Left lung (tissue), 10 donors: Measurements from ENCODE around the gene TARBP2. TPM values are rescaled to one million over a fixed set of nuclear protein-coding genes. Genes with fewer than 3 reads are reported as not detected.

ENCODE experiments used
- ATAC-seq: fragments of 200-7000 bp; cut with Tn5 transposase; one replicate; pipeline ENCODE4 v1.9.1; 2020; ENCODE audit warnings: moderate library complexity
- DNase-seq, 4 donors: peaks; one replicate each; pipeline ENCODE4 v3.0.0-alpha.2; 2013 to 2020
- H3K27ac ChIP-seq, 2 donors: fragments of 200-600 bp; sonication (generic) in 1 of 2; one replicate each; pipeline versions ENCODE4 v1.5.0 to v1.8.0; 2020 to 2021
- H3K27me3 ChIP-seq, 2 donors: fragments of 200-600 bp; sonication (generic) in 1 of 2; one replicate each; pipeline versions ENCODE4 v1.5.0 to v1.8.0; 2020 to 2021
- H3K36me3 ChIP-seq, 2 donors: fragments of 200-600 bp; sonication (generic) in 1 of 2; one replicate each; pipeline versions ENCODE4 v1.5.0 to v1.8.0; 2020 to 2021
- H3K4me1 ChIP-seq, 2 donors: fragments of 200-600 bp; one replicate each; pipeline ENCODE4 v1.8.0; 2021
- H3K4me3 ChIP-seq, 2 donors: fragments of 200-600 bp; sonication (generic) in 1 of 2; one replicate each; pipeline versions ENCODE4 v1.5.0 to v1.8.0; 2020 to 2021; ENCODE audit warnings: mild to moderate bottlenecking in 1 of 2
- H3K9me3 ChIP-seq, 2 donors: fragments of 200-600 bp; sonication (generic) in 1 of 2; one replicate each; pipeline versions ENCODE4 v1.5.0 to v1.8.0; 2020 to 2021
- CTCF ChIP-seq, 2 donors: fragments of 200-600 bp; sonication (generic) in 1 of 2; IDR thresholded peaks; one replicate each; pipeline versions ENCODE4 v1.5.0 to v1.8.0; 2021; ENCODE audit warnings: antibody characterized with exemption in 2 of 2
- intact Hi-C, 2 donors: fragments of 100-400 bp; cut with DNase I; formaldehyde crosslinking; loops; one replicate each; pipeline versions ENCODE4 v1.11.2 to v1.14.2; 2022
- polyA plus RNA-seq, 6 donors: library from polyadenylated mRNA; unstranded; fragments of 120-200 nt; gene quantifications; one replicate each; pipeline ENCODE4 v1.2.1, GENCODE V29; 2013; ENCODE audit not compliant: insufficient read length in 6 of 6
- total RNA-seq, 2 donors: library from RNA; stranded (reverse); fragmentation: NEBNext Ultra II Directional; extraction: Animal tissue kit (Norgen Biotek cat#: 25700); gene quantifications; one replicate each; pipeline ENCODE4 v1.2.1, GENCODE V29; 2021
- donor health status: DM: no; HTN: yes; CAD: no.
- donor health status: DM: no; HTN: no; CAD: no.

Gene TARBP2
- total and polyA plus RNA-seq, 8 donors: 35.6 to 58.6 (median 48.1) TPM

GRCh38 chr12:53523131-53523530, 22.0 kb downstream of the TARBP2 start:
- H3K36me3 ChIP-seq: peaks cover 0 to 100% of the 10 kb centered on the region in 2 donors
- DNase-seq: no peak

DNA sequence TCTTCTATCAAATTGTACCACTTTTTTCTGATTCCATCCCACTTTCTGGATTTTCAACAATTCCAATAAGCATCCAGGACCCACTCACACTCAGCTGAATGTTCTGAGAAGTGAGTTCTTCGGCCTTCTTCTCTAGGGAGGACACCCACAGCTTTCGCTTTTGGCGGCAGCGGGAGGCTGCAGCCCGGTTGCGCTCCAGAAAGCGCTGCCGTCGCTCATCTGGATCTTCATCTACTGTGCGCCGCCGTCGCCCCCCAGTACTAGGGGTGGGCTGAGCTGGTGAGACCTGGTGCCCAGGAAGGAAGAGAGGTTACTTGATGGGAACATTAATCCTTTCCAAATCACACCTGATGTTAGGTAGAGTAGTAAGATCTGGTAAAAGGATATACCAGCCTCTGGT, 23.4 kb downstream of the TARBP2 start:
- H3K4me3 ChIP-seq: no peak overlapping the region
- DNase-seq (no peak), ATAC-seq (no peak)
- no peak overlapping the region for H3K27ac ChIP-seq
- peaks cover 0 to 98% of the 10 kb centered on the region in 2 donors for H3K36me3 ChIP-seq
- H3K4me1 ChIP-seq: no peaks in the 10 kb centered on the region
- H3K9me3 ChIP-seq: no peaks in the 10 kb centered on the region
- H3K27me3 ChIP-seq: no peaks in the 10 kb centered on the region
- no peak for TF ChIP-seq CTCF (IDR thresholded peaks at IDR 0.05)
- intact Hi-C loops: no loop called here

More at GRCh38 chr12:53523131-53523530, 22.0 kb downstream of the TARBP2 start:
- H3K27ac ChIP-seq: no peak overlapping the region
- H3K27me3 ChIP-seq: no peaks in the 10 kb centered on the region
- H3K4me3 ChIP-seq: no peak overlapping the region
- ATAC-seq: no peak
- intact Hi-C loops: no loop called here
- no peaks in the 10 kb centered on the region for H3K9me3 ChIP-seq
- no peak for TF ChIP-seq CTCF (IDR thresholded peaks at IDR 0.05)
- no peaks in the 10 kb centered on the region for H3K4me1 ChIP-seq

- no peak for TF ChIP-seq CTCF (IDR thresholded peaks at IDR 0.05)
- intact Hi-C loops: no loop called here
- no peaks in the 10 kb centered on the region for H3K27me3 ChIP-seq
- DNase-seq (no peak), ATAC-seq (no peak)
- no peak overlapping the region for H3K27ac ChIP-seq
- H3K36me3 ChIP-seq: peaks cover 0 to 97% of the 10 kb centered on the region in 2 donors
- H3K4me3 ChIP-seq: no peak overlapping the region
- H3K9me3 ChIP-seq: no peaks in the 10 kb centered on the region
- no peaks in the 10 kb centered on the region for H3K4me1 ChIP-seq
Measured at GRCh38 chr12:53530061-53530460, 29.0 kb downstream of the TARBP2 start.

- DNase-seq (no peak), ATAC-seq (no peak)
- H3K27me3 ChIP-seq: no peaks in the 10 kb centered on the region
- no peaks in the 10 kb centered on the region for H3K9me3 ChIP-seq
- no peak overlapping the region for H3K27ac ChIP-seq
- H3K4me1 ChIP-seq: no peaks in the 10 kb centered on the region
- TF ChIP-seq CTCF (IDR thresholded peaks at IDR 0.05): no peak
- H3K4me3 ChIP-seq: no peak overlapping the region
- intact Hi-C loops: no loop called here
- peaks cover 0 to 95% of the 10 kb centered on the region in 2 donors for H3K36me3 ChIP-seq
Measured at GRCh38 chr12:53530920-53531319, 29.8 kb downstream of the TARBP2 start.

- peaks cover 0 to 95% of the 10 kb centered on the region in 2 donors for H3K36me3 ChIP-seq
- no peak for DNase-seq
- no peak overlapping the region for H3K4me3 ChIP-seq
- intact Hi-C loops: no loop called here
- ATAC-seq: no peak
- H3K9me3 ChIP-seq: no peaks in the 10 kb centered on the region
- TF ChIP-seq CTCF (IDR thresholded peaks at IDR 0.05): no peak
- no peaks in the 10 kb centered on the region for H3K4me1 ChIP-seq
- H3K27me3 ChIP-seq: no peaks in the 10 kb centered on the region
- no peak overlapping the region for H3K27ac ChIP-seq
Measured at GRCh38 chr12:53532021-53532420, 30.9 kb downstream of the TARBP2 start.
